A549 (cell line): ENCODE measurements around the gene BSCL2. TPM values are rescaled to one million over a fixed set of nuclear protein-coding genes. Genes with fewer than 3 reads are reported as not detected.
A peak's percentile ranks its signal among the peaks of the same experiment; 100 is the strongest.

Experiments
- ATAC-seq, 2 experiments: fragments of 200-7000 bp in 1 of 2; fragments of >200 bp in 1 of 2; cut with Nextera tagmentation in 1 of 2; cut with Tn5 transposase in 1 of 2; 3 replicates each; pipeline versions ENCODE4 v1.8.0 to v1.9.1; 2018 to 2020; ENCODE audit warnings: mild to moderate bottlenecking in 1 of 2, moderate library complexity in 1 of 2
- CTCF ChIA-PET: fragments of 300-600 bp; sonication (Branson Sonifier 250); formaldehyde crosslinking; extraction: SDS; loops from one replicate; lab custom pipeline; 2021; ENCODE audit warnings: antibody characterized with exemption, inconsistent platforms; lab: Yijun Ruan, JAX
- POLR2A ChIA-PET: fragments of 350-600 bp; formaldehyde crosslinking; extraction: SDS; loops from one replicate; lab custom pipeline; 2021; ENCODE audit warnings: antibody characterized with exemption, inconsistent platforms; lab: Yijun Ruan, JAX
- DNase-seq, 2 experiments: peaks; one replicate each; pipeline versions ENCODE4 v3.0.0 to v3.0.0-alpha.2; 2011 to 2016; ENCODE audit warnings: low read depth in 1 of 2, low spot score in 1 of 2
- FAIRE-seq: peaks from 2 replicates; lab custom pipeline; 2011; peaks lifted over from hg19 to GRCh38; lab: Jason Lieb, UNC
- H3K27ac ChIP-seq, 2 experiments: fragments of >200 bp; sonication (Bioruptor Twin); formaldehyde crosslinking; 3 replicates each; pipeline ENCODE4 v1.5.1; 2016 to 2017
- H3K4me1 ChIP-seq: fragments of >200 bp; sonication (Bioruptor Twin); formaldehyde crosslinking; 3 replicates; pipeline ENCODE4 v1.6.1; 2016
- H3K4me2 ChIP-seq: fragments of >200 bp; sonication (Bioruptor Twin); formaldehyde crosslinking; 3 replicates; pipeline ENCODE4 v1.6.1; 2016
- H3K4me3 ChIP-seq: fragments of >200 bp; sonication (Bioruptor Twin); formaldehyde crosslinking; 3 replicates; pipeline ENCODE4 v1.5.1; 2016
- H3K9me3 ChIP-seq: fragments of >200 bp; sonication (Bioruptor Twin); formaldehyde crosslinking; 3 replicates; pipeline ENCODE4 v1.6.1; 2016
- CHD2 ChIP-seq: fragments of 150-350 bp; IDR thresholded peaks from 2 replicates; pipeline ENCODE4 v1.6.1; 2014; ENCODE audit warnings: low read length; ENCODE audit not compliant: partially characterized antibody
- CHD4 ChIP-seq: fragments of 200-600 bp; sonication (generic); IDR thresholded peaks from 2 replicates; pipeline ENCODE4 v1.6.1; 2016; ENCODE audit warnings: antibody characterized with exemption, mild to moderate bottlenecking, borderline replicate concordance
- EHMT2 ChIP-seq: fragments of 200-600 bp; sonication (generic); IDR thresholded peaks from 2 replicates; pipeline ENCODE4 v1.6.1; 2016; ENCODE audit warnings: antibody characterized with exemption, low read depth, mild to moderate bottlenecking, moderate library complexity
- ESRRA ChIP-seq: fragments of 150-350 bp; IDR thresholded peaks from 2 replicates; pipeline ENCODE4 v1.6.1; 2014; ENCODE audit warnings: mild to moderate bottlenecking, low read length, borderline replicate concordance
- FOSB ChIP-seq: fragments of 250-450 bp; sonication (Bioruptor Pico); IDR thresholded peaks from 2 replicates; pipeline ENCODE4 v1.5.0; 2020; ENCODE audit warnings: mild to moderate bottlenecking, moderate library complexity
- FOXS1 ChIP-seq: fragments of 250-450 bp; sonication (Bioruptor Pico); IDR thresholded peaks from 2 replicates; pipeline ENCODE4 v1.5.0; 2020; ENCODE audit warnings: mild to moderate bottlenecking, moderate library complexity
- GATA3 ChIP-seq: IDR thresholded peaks from 2 replicates; pipeline ENCODE4 v1.6.1; 2012; ENCODE audit warnings: borderline replicate concordance
- HOXA7 ChIP-seq: fragments of 250-450 bp; sonication (Bioruptor Pico); IDR thresholded peaks from 2 replicates; pipeline ENCODE4 v1.5.0; 2020; ENCODE audit warnings: mild to moderate bottlenecking, moderate library complexity
- JUN ChIP-seq, 2 experiments: fragments of >200 bp; sonication (Bioruptor Twin); formaldehyde crosslinking; IDR thresholded peaks; 2 replicates in 1 of 2; 3 replicates in 1 of 2; pipeline ENCODE4 v1.6.1; 2016 to 2017
- MAFK ChIP-seq: fragments of 450-650 bp; IDR thresholded peaks from 2 replicates; pipeline ENCODE4 v1.6.1; 2014; ENCODE audit not compliant: partially characterized antibody
- MAZ ChIP-seq: fragments of 150-350 bp; IDR thresholded peaks from 2 replicates; pipeline ENCODE4 v1.6.1; 2014; ENCODE audit warnings: antibody characterized with exemption, low read depth, low read length, borderline replicate concordance
- NFE2L2 ChIP-seq: fragments of 150-350 bp; conservative IDR thresholded peaks from 2 replicates; pipeline ENCODE4 v1.6.1; 2014; ENCODE audit warnings: low read length
- NR3C1 ChIP-seq: fragments of >200 bp; sonication (Bioruptor Twin); formaldehyde crosslinking; IDR thresholded peaks from 3 replicates; pipeline ENCODE4 v1.6.1; 2017
- PHF8 ChIP-seq: fragments of 200-600 bp; sonication (generic); IDR thresholded peaks from 2 replicates; pipeline ENCODE4 v1.6.1; 2016; ENCODE audit warnings: low read depth, mild to moderate bottlenecking, antibody characterized with exemption, moderate library complexity, borderline replicate concordance
- POLR2A ChIP-seq: IDR thresholded peaks from 2 replicates; pipeline ENCODE4 v1.6.1; 2012; ENCODE audit warnings: mild to moderate bottlenecking, low read length
- RCOR1 ChIP-seq: fragments of 150-350 bp; IDR thresholded peaks from 2 replicates; pipeline ENCODE4 v1.6.1; 2014; ENCODE audit warnings: antibody characterized with exemption, low read length, low read depth
- RNF2 ChIP-seq: fragments of 200-600 bp; sonication (generic); IDR thresholded peaks from 2 replicates; pipeline ENCODE4 v1.6.1; 2016; ENCODE audit warnings: low read depth, mild to moderate bottlenecking, antibody characterized with exemption, moderate library complexity, borderline replicate concordance
- SREBF2 ChIP-seq: fragments of 450-650 bp; IDR thresholded peaks from 2 replicates; pipeline ENCODE4 v1.6.1; 2014; ENCODE audit warnings: mild to moderate bottlenecking, moderate library complexity
- TFCP2L1 ChIP-seq: fragments of 250-450 bp; sonication (Bioruptor Pico); IDR thresholded peaks from 2 replicates; pipeline ENCODE4 v1.5.0; 2021; ENCODE audit warnings: mild to moderate bottlenecking
- TP53 ChIP-seq: fragments of 250-450 bp; sonication (Bioruptor Pico); IDR thresholded peaks from 2 replicates; pipeline ENCODE4 v1.5.0; 2021; ENCODE audit warnings: mild to moderate bottlenecking, moderate library complexity
- ZSCAN20 ChIP-seq: fragments of 250-450 bp; sonication (Bioruptor Pico); IDR thresholded peaks from 2 replicates; pipeline ENCODE4 v1.8.0; 2022; ENCODE audit warnings: mild to moderate bottlenecking, moderate library complexity
- WGBS: methylation state at CpG from one replicate; pipeline ENCODE4 v1.1.6; 2017; ENCODE audit errors: missing lambda C conversion rate; 5-methylcytosine and 5-hydroxymethylcytosine counted together
- polyA plus RNA-seq, 4 experiments: library from polyadenylated mRNA; depleted of rRNA in 3 of 4; stranded (reverse); fragments of >200 nt; fragmentation: RNase III in 1 of 4; extraction: RNeasy Plus Mini Kit Qiagen cat#74134 plus additional on column Dnase treatment in 1 of 4; gene quantifications; 2 replicates in 3 of 4; 3 replicates in 1 of 4; pipeline ENCODE4 v1.2.3, GENCODE V29; 2011 to 2017
- TF ChIP-seq, protein P1 (sequence below): fragments of >200 bp; sonication (Bioruptor Twin); formaldehyde crosslinking; IDR thresholded peaks from 3 replicates; pipeline ENCODE4 v1.5.1; 2016
- TF ChIP-seq, protein P2 (sequence below): fragments of 450-650 bp; IDR thresholded peaks from 2 replicates; pipeline ENCODE4 v1.6.1; 2014; ENCODE audit warnings: antibody characterized with exemption
- TF ChIP-seq, protein P3 (sequence below): IDR thresholded peaks from 2 replicates; pipeline ENCODE4 v1.6.1; 2012; ENCODE audit warnings: low read depth, borderline replicate concordance

Gene BSCL2
- polyA plus RNA-seq, 2 of the 4 experiments (the other 2 are of a cell fraction): 63.0 to 63.9 TPM

DNA sequence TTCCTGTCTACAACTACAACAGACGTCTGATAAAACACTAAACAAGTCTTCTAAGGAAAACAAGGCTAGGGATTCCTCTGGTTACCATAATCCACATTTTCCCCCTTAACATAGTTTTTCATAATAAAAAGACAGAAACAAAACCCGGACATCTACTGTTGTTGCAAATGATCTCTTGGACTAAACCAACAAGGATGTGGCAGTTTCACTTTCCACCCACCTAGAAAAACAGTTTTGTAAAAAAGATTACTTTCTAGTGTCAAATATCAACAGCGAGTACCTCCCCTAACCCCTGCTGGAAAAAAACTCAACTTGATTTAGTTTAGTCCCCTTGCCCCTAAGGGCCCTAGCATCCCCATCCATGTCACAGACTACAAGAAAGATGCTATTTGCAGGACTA, 5.6 kb upstream of the BSCL2 start:
- no peak for TF ChIP-seq NR3C1
- no peak for TF ChIP-seq RCOR1
- no peak for TF ChIP-seq GATA3
- TF ChIP-seq, protein P1, sequence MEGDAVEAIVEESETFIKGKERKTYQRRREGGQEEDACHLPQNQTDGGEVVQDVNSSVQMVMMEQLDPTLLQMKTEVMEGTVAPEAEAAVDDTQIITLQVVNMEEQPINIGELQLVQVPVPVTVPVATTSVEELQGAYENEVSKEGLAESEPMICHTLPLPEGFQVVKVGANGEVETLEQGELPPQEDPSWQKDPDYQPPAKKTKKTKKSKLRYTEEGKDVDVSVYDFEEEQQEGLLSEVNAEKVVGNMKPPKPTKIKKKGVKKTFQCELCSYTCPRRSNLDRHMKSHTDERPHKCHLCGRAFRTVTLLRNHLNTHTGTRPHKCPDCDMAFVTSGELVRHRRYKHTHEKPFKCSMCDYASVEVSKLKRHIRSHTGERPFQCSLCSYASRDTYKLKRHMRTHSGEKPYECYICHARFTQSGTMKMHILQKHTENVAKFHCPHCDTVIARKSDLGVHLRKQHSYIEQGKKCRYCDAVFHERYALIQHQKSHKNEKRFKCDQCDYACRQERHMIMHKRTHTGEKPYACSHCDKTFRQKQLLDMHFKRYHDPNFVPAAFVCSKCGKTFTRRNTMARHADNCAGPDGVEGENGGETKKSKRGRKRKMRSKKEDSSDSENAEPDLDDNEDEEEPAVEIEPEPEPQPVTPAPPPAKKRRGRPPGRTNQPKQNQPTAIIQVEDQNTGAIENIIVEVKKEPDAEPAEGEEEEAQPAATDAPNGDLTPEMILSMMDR: no peak
- no peak for TF ChIP-seq TFCP2L1 (CRISPR knock-in tag)
- no peak for TF ChIP-seq CHD2
- WGBS: 61% methylated on average over 3 of the region's 3 CpGs
- H3K4me1 ChIP-seq: peaks cover 49% of the 10 kb centered on the region
- ChIA-PET POLR2A (interaction anchor here (3.5 to 3.6 kb wide), 2 partner anchors 15 to 41 kb away, joined by 15 to 28 read pairs; partner anchors contain the start of genes HNRNPUL2, TTC9C and ZBTB3), CTCF (interaction anchor here (1.0 to 3.0 kb wide), 3 partner anchors 10 to 73 kb away, joined by 3 to 11 read pairs (median 8); no protein-coding TSS in a partner anchor)
- H3K9me3 ChIP-seq: no peaks in the 10 kb centered on the region
- FAIRE-seq (no peak), DNase-seq (no peak), ATAC-seq (no peak)
- peak overlapping the region; percentile 56 to 80 for H3K27ac ChIP-seq
- peak overlapping the region; percentile 67 for H3K4me2 ChIP-seq
- no peak overlapping the region for H3K4me3 ChIP-seq

DNA sequence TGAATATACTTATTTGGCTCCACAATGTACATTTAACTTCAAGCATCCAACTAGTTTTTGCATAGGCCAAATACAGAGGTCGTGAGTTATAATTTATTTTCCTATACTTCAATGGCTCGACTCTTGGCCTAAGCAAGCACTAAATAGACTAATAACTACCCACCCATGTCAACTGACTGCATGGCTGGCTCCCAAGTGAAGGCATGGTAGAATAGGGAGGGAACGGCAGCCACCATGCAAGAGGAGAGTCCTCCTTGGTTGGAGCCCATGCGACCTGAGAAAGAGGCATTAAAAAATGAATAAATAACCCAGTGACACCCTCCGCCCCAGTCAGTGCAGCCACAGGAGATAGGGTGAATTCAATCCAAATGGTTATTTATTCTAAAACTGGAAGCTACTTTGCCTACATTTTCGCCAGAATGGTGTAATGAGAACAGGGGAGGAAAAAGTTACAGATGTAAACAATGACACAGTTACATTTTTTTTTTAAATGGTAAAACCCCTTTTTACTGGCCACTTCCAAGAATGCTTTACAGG, 5.1 kb upstream of the BSCL2 start:
- POLR2A ChIA-PET: interaction anchor here (3.5 to 3.6 kb wide), 2 partner anchors 15 to 41 kb away, joined by 15 to 28 read pairs; partner anchors contain the start of genes HNRNPUL2, TTC9C and ZBTB3
- peak overlapping the region; percentile 6 to 80; a peak in 3 of 6 replicates for H3K27ac ChIP-seq
- 90% methylated on average over 6 of the region's 6 CpGs for WGBS

DNA sequence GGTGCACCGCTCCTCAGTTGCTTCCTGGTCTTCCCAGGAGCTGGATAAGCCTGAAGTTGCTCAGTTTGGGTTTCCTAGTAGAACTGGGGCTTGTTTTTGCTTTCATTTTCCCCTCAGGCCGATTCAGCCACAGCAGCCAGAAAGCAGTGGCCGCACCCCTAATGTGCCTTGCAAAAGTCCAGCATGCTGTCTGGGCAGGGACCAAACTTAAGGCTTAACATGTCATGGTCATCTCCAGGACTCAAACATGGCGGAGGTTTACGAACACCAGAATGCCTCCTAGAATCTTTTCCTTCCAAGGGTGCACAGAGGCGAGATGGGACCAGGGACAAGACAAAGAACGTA, 2.7 kb upstream of the BSCL2 start:
- WGBS: 86% methylated on average over 7 of the region's 7 CpGs
- FAIRE-seq (no peak), DNase-seq (no peak), ATAC-seq (0 out of 6 replicates have a peak, but pooled peaks of 1 of the 2 experiments have one; percentile 0)
- ChIA-PET POLR2A (interaction anchor here (1.0 to 6.1 kb wide), 12 partner anchors 8 to 131 kb away, joined by 3 to 64 read pairs (median 5); partner anchors contain the start of genes B3GAT3, C11orf98, CSKMT and HNRNPUL2), CTCF (interaction anchor here (1.2 to 5.3 kb wide), 5 partner anchors 15 to 330 kb away, joined by 3 to 37 read pairs (median 9); partner anchors contain the start of gene TMEM179B)
- Histone ChIP-seq H3K4me2 (peak overlapping the region; percentile 89), H3K27ac (peak overlapping the region; percentile 79 to 91), H3K9me3 (no peaks in the 10 kb centered on the region), H3K4me3 (peak overlapping the region; percentile 41), H3K4me1 (peaks cover 56% of the 10 kb centered on the region)
- TF ChIP-seq, protein P2, sequence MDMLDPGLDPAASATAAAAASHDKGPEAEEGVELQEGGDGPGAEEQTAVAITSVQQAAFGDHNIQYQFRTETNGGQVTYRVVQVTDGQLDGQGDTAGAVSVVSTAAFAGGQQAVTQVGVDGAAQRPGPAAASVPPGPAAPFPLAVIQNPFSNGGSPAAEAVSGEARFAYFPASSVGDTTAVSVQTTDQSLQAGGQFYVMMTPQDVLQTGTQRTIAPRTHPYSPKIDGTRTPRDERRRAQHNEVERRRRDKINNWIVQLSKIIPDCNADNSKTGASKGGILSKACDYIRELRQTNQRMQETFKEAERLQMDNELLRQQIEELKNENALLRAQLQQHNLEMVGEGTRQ: no peak
- no peak for TF ChIP-seq MAFK

More for the DNA sequence above, 5.1 kb upstream of the BSCL2 start:
- no peaks in the 10 kb centered on the region for H3K9me3 ChIP-seq
- no peak for DNase-seq
- CTCF ChIA-PET: interaction anchor here (1.0 to 1.6 kb wide), 3 partner anchors 11 to 74 kb away, joined by 3 to 8 read pairs (median 3); partner anchors contain the start of gene HNRNPUL2
- H3K4me3 ChIP-seq: no peak overlapping the region
- no peak for FAIRE-seq
- TF ChIP-seq ZSCAN20 (CRISPR knock-in tag) (no peak), SREBF2 (no peak), CHD4 (no peak), RNF2 (no peak), ESRRA (no peak), NFE2L2 (no peak), FOSB (CRISPR knock-in tag) (no peak), HOXA7 (CRISPR knock-in tag) (no peak), PHF8 (no peak), MAZ (no peak), JUN (IDR thresholded peaks at IDR 0.05) (no peak), EHMT2 (no peak), FOXS1 (CRISPR knock-in tag) (no peak), POLR2A (no peak), TP53 (CRISPR knock-in tag) (no peak), MAFK (no peak)
- TF ChIP-seq, protein P3, sequence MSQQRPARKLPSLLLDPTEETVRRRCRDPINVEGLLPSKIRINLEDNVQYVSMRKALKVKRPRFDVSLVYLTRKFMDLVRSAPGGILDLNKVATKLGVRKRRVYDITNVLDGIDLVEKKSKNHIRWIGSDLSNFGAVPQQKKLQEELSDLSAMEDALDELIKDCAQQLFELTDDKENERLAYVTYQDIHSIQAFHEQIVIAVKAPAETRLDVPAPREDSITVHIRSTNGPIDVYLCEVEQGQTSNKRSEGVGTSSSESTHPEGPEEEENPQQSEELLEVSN: no peak
- TF ChIP-seq, protein P2: no peak
- ATAC-seq: no peak
- peak overlapping the region; percentile 67 for H3K4me2 ChIP-seq
- H3K4me1 ChIP-seq: peaks cover 49% of the 10 kb centered on the region
